Measurements from ENCODE around the gene KRT36.

- TF ChIP-seq POLR2A (IDR thresholded peaks at IDR 0.05; ENCODE audit: low read depth, low read length) (no peak), JUN (IDR thresholded peaks at IDR 0.05; ENCODE audit: borderline replicate concordance, insufficient read depth, insufficient read length, low read depth) (no peak), EZH2 (IDR thresholded peaks at IDR 0.05; ENCODE audit: borderline replicate concordance, low read depth, low read length, severe bottlenecking) (no peak), CTCF (IDR thresholded peaks at IDR 0.05; ENCODE audit: extremely low read depth in 1 of 2, insufficient read depth in 1 of 2, low read depth in 1 of 2, low read length in 2 of 2) (no peak), MYC (IDR thresholded peaks at IDR 0.05; ENCODE audit: low read depth, low read length) (no peak), POLR2AphosphoS5 (IDR thresholded peaks at IDR 0.05; ENCODE audit: insufficient read depth, low read depth, low read length) (no peak)
Measured at GRCh38 chr17:41513168-41513547, 23.4 kb upstream of the KRT36 start.

Measured in endothelial cell of umbilical vein (primary cell).